ENCODE results near the gene RDX.

DNA sequence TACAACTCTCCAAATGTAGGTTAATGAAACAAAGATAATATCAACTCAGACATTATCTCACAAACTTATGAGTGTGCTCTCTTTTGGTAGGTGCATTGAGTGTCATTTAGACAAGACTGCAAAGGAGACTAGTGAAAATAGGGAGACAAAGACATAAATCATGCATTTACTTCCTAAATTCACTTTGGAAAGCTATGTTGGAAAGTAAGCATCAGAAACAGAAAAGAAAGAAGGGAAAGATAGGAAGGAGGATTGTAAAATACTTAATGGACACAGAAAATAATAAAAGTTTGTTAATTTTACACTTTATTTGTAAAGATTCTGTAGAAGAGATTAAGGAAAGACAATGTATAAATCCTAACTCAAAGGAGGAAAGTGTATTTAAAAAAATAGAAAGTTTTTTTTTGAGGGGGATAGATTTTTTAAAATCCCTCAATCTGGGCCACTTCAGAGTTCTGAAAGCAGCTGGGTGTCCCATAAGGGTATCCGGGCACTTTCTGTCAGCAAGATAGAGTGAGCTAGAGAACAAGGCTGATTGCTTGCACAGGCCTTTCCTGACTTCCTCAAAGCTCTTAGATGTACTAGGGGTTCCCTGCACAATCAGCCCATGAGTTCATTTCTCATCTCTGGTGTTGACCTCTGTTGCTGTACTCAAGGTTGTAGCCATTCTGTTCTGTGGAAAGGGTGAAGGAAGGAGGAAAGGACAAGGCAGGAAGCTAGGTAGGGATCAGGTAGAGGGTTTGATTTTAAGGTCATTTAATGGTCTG lies 22.4 kb upstream of the RDX start:
- TF ChIP-seq ZNF138 (CRISPR knock-in tag; conservative IDR thresholded peaks at IDR 0.05) (no peak), IRF1 (CRISPR knock-in tag; IDR thresholded peaks at IDR 0.05) (no peak), TEAD4 (CRISPR knock-in tag; IDR thresholded peaks at IDR 0.05) (no peak), MAX (CRISPR knock-in tag; IDR thresholded peaks at IDR 0.05) (no peak), SP1 (CRISPR knock-in tag; conservative IDR thresholded peaks at IDR 0.05) (no peak), NR3C1 (CRISPR knock-in tag; conservative IDR thresholded peaks at IDR 0.05; ENCODE audit: low read depth) (no peak), GABPB1 (CRISPR knock-in tag; IDR thresholded peaks at IDR 0.05) (no peak), PREB (CRISPR knock-in tag; IDR thresholded peaks at IDR 0.05; ENCODE audit: borderline replicate concordance) (no peak), ZNF232 (CRISPR knock-in tag; IDR thresholded peaks at IDR 0.05) (no peak), GTF2I (CRISPR knock-in tag; conservative IDR thresholded peaks at IDR 0.05) (no peak)
- TF ChIP-seq, protein P1, sequence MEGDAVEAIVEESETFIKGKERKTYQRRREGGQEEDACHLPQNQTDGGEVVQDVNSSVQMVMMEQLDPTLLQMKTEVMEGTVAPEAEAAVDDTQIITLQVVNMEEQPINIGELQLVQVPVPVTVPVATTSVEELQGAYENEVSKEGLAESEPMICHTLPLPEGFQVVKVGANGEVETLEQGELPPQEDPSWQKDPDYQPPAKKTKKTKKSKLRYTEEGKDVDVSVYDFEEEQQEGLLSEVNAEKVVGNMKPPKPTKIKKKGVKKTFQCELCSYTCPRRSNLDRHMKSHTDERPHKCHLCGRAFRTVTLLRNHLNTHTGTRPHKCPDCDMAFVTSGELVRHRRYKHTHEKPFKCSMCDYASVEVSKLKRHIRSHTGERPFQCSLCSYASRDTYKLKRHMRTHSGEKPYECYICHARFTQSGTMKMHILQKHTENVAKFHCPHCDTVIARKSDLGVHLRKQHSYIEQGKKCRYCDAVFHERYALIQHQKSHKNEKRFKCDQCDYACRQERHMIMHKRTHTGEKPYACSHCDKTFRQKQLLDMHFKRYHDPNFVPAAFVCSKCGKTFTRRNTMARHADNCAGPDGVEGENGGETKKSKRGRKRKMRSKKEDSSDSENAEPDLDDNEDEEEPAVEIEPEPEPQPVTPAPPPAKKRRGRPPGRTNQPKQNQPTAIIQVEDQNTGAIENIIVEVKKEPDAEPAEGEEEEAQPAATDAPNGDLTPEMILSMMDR (IDR thresholded peaks at IDR 0.05) = no peak
